IMR-90 (cell line): ENCODE results near the gene WNT7A. TPM values are rescaled to one million over a fixed set of nuclear protein-coding genes. Genes with fewer than 3 reads are reported as not detected.

Source experiments
- ATAC-seq: fragments of 200-7000 bp; cut with Tn5 transposase; 2 replicates; pipeline ENCODE4 v1.9.1; 2020; ENCODE audit warnings: low read depth, mild to moderate bottlenecking, moderate library complexity
- BruUV-seq: library from RNA; stranded (reverse); fragments of 400-500 nt; replicated peaks from 2 replicates; lab custom pipeline; 2021; lab: Mats Ljungman, UMichigan
- CTCF ChIA-PET: fragments of 300-600 bp; formaldehyde crosslinking; extraction: SDS; loops from one replicate; lab custom pipeline; 2021; ENCODE audit warnings: antibody characterized with exemption; lab: Yijun Ruan, JAX
- POLR2A ChIA-PET: fragments of 300-600 bp; sonication (Branson Sonifier 250); formaldehyde crosslinking; loops from one replicate; lab custom pipeline; 2022; ENCODE audit warnings: antibody characterized with exemption; ENCODE audit not compliant: unreplicated experiment; lab: Charles Lee
- DNase-seq: peaks from one replicate; pipeline ENCODE4 v3.0.0; 2013
- H2AFZ ChIP-seq: replicated peaks from 2 replicates; pipeline ENCODE3; 2013; ENCODE audit warnings: low read length, mild to moderate bottlenecking; ENCODE audit not compliant: poor library complexity
- H2AK5ac ChIP-seq: 2 replicates; pipeline ENCODE4 v1.6.1; 2013; ENCODE audit warnings: low read depth, low read length, inconsistent platforms
- H2AK9ac ChIP-seq: replicated peaks from 2 replicates; pipeline ENCODE3; 2013; ENCODE audit warnings: mild to moderate bottlenecking, low read depth, low read length, moderate library complexity; ENCODE audit not compliant: poor library complexity
- H2BK120ac ChIP-seq: 2 replicates; pipeline ENCODE4 v1.6.1; 2013; ENCODE audit warnings: low read depth, low read length, inconsistent platforms
- H2BK15ac ChIP-seq: 3 replicates; pipeline ENCODE4 v1.6.1; 2013; ENCODE audit warnings: low read depth, low read length, inconsistent platforms
- H2BK20ac ChIP-seq: 2 replicates; pipeline ENCODE4 v1.6.1; 2013; ENCODE audit warnings: low read depth, mild to moderate bottlenecking, inconsistent platforms, low read length, moderate library complexity
- H2BK5ac ChIP-seq: 2 replicates; pipeline ENCODE4 v1.6.1; 2013; ENCODE audit warnings: mild to moderate bottlenecking, low read depth, low read length, inconsistent platforms; ENCODE audit not compliant: poor library complexity, severe bottlenecking
- H3K14ac ChIP-seq: replicated peaks from 2 replicates; pipeline ENCODE4 v1.6.1; 2013; ENCODE audit warnings: low read depth, low read length, inconsistent platforms
- H3K18ac ChIP-seq: 2 replicates; pipeline ENCODE4 v1.6.1; 2013; ENCODE audit warnings: low read depth, low read length, control low read depth
- H3K23ac ChIP-seq: 2 replicates; pipeline ENCODE4 v1.6.1; 2013; ENCODE audit warnings: low read depth, low read length, inconsistent platforms
- H3K27ac ChIP-seq: 2 replicates; pipeline ENCODE4 v1.5.1; 2013; ENCODE audit warnings: mild to moderate bottlenecking, control low read depth, low read length; ENCODE audit not compliant: insufficient read depth
- H3K27me3 ChIP-seq: 2 replicates; pipeline ENCODE4 v1.6.1; 2013; ENCODE audit warnings: low read length; ENCODE audit not compliant: control insufficient read depth, insufficient read depth
- H3K36me3 ChIP-seq: 2 replicates; pipeline ENCODE4 v1.6.1; 2013; ENCODE audit warnings: low read length, mixed read lengths; ENCODE audit not compliant: control insufficient read depth, insufficient read depth
- H3K4ac ChIP-seq: 2 replicates; pipeline ENCODE4 v1.6.1; 2013; ENCODE audit warnings: low read depth, low read length, inconsistent platforms
- H3K4me1 ChIP-seq: 2 replicates; pipeline ENCODE4 v1.6.1; 2013; ENCODE audit warnings: low read length, mixed read lengths; ENCODE audit not compliant: control insufficient read depth, insufficient read depth
- H3K4me2 ChIP-seq: 2 replicates; pipeline ENCODE4 v1.6.1; 2013; ENCODE audit warnings: low read depth, mild to moderate bottlenecking, control low read depth, low read length, moderate library complexity
- H3K4me3 ChIP-seq: 2 replicates; pipeline ENCODE4 v1.5.1; 2013; ENCODE audit warnings: low read depth, mild to moderate bottlenecking, control low read depth, low read length, moderate library complexity; ENCODE audit not compliant: insufficient read depth
- H3K56ac ChIP-seq: 2 replicates; pipeline ENCODE4 v1.6.1; 2013; ENCODE audit warnings: low read length, inconsistent platforms; ENCODE audit not compliant: insufficient read depth; ENCODE audit errors: extremely low read depth
- H3K79me1 ChIP-seq, 2 experiments: 2 replicates each; pipeline ENCODE4 v1.6.1; 2013; ENCODE audit warnings: low read length in 2 of 2, inconsistent platforms in 1 of 2, low read depth in 1 of 2
- H3K9ac ChIP-seq: 2 replicates; pipeline ENCODE4 v1.6.1; 2013; ENCODE audit warnings: low read depth, low read length, control low read depth
- H3K9me1 ChIP-seq: 2 replicates; pipeline ENCODE4 v1.6.1; 2013; ENCODE audit warnings: low read length, inconsistent platforms; ENCODE audit not compliant: insufficient read depth
- H3K9me3 ChIP-seq: 2 replicates; pipeline ENCODE4 v1.6.1; 2013; ENCODE audit warnings: low read length; ENCODE audit not compliant: control insufficient read depth, insufficient read depth
- H4K20me1 ChIP-seq: 2 replicates; pipeline ENCODE4 v1.6.1; 2013; ENCODE audit warnings: low read length, inconsistent platforms; ENCODE audit not compliant: insufficient read depth
- H4K5ac ChIP-seq: 2 replicates; pipeline ENCODE4 v1.6.1; 2013; ENCODE audit warnings: mild to moderate bottlenecking, low read depth, low read length, control low read depth
- H4K8ac ChIP-seq, 2 experiments: 2 replicates each; pipeline ENCODE4 v1.6.1; 2013; ENCODE audit warnings: low read depth in 2 of 2, low read length in 2 of 2, control low read depth in 1 of 2, inconsistent platforms in 1 of 2
- H4K91ac ChIP-seq: 2 replicates; pipeline ENCODE4 v1.6.1; 2013; ENCODE audit warnings: low read depth, low read length, inconsistent platforms; ENCODE audit not compliant: insufficient read depth
- BHLHE40 ChIP-seq: fragments of 150-350 bp; IDR thresholded peaks from 2 replicates; pipeline ENCODE4 v1.6.1; 2016; ENCODE audit warnings: mild to moderate bottlenecking, low read depth, low read length
- CEBPB ChIP-seq: IDR thresholded peaks from 2 replicates; pipeline ENCODE4 v1.6.1; 2012; ENCODE audit warnings: low read depth, low read length, improper control_type of control experiment
- CHD1 ChIP-seq: IDR thresholded peaks from 2 replicates; pipeline ENCODE4 v1.6.1; 2012; ENCODE audit warnings: low read depth, low read length, improper control_type of control experiment
- FOS ChIP-seq: fragments of 150-350 bp; IDR thresholded peaks from 2 replicates; pipeline ENCODE4 v1.6.1; 2016; ENCODE audit warnings: low read depth, low read length
- MAFK ChIP-seq: IDR thresholded peaks from 2 replicates; pipeline ENCODE4 v1.6.1; 2012; ENCODE audit warnings: low read depth, low read length, improper control_type of control experiment
- MAZ ChIP-seq: IDR thresholded peaks from 2 replicates; pipeline ENCODE4 v1.6.1; 2012; ENCODE audit warnings: low read depth, mild to moderate bottlenecking, low read length, improper control_type of control experiment, moderate library complexity, borderline replicate concordance
- MXI1 ChIP-seq: IDR thresholded peaks from 2 replicates; pipeline ENCODE4 v1.6.1; 2012; ENCODE audit warnings: low read depth, mild to moderate bottlenecking, low read length, moderate library complexity, borderline replicate concordance
- NFE2L2 ChIP-seq: fragments of 150-350 bp; IDR thresholded peaks from 2 replicates; pipeline ENCODE4 v1.6.1; 2016; ENCODE audit warnings: low read depth, mild to moderate bottlenecking, low read length
- POLR2A ChIP-seq: IDR thresholded peaks from 2 replicates; pipeline ENCODE4 v1.6.1; 2012; ENCODE audit warnings: mild to moderate bottlenecking, low read depth, low read length
- RAD21 ChIP-seq: IDR thresholded peaks from 2 replicates; pipeline ENCODE4 v1.6.1; 2012; ENCODE audit warnings: low read length, improper control_type of control experiment
- RCOR1 ChIP-seq: IDR thresholded peaks from 2 replicates; pipeline ENCODE4 v1.6.1; 2012; ENCODE audit warnings: mild to moderate bottlenecking, low read length, improper control_type of control experiment; ENCODE audit not compliant: insufficient replicate concordance
- RFX5 ChIP-seq: IDR thresholded peaks from 2 replicates; pipeline ENCODE4 v1.8.0; 2012; ENCODE audit warnings: low read depth, mild to moderate bottlenecking, low read length, moderate library complexity
- SMC3 ChIP-seq: fragments of 150-350 bp; IDR thresholded peaks from 2 replicates; pipeline ENCODE4 v1.6.1; 2016; ENCODE audit warnings: low read depth, mild to moderate bottlenecking, antibody characterized with exemption, low read length, moderate library complexity
- WGBS, 2 experiments: methylation state at CpG; one replicate each; pipeline versions ENCODE4 v1.1.5 to v1.1.7; 2013; ENCODE audit warnings: missing lambda C conversion rate in 2 of 2; ENCODE audit not compliant: insufficient read length in 1 of 2; ENCODE audit errors: extremely low coverage in 2 of 2; 5-methylcytosine and 5-hydroxymethylcytosine counted together
- dilution Hi-C: fragments of 300-500 bp; cut with HindIII; formaldehyde crosslinking; loops from one replicate; pipeline ENCODE4 v1.14.3; 2018; ENCODE audit warnings: low sequenced_read_pairs; ENCODE audit not compliant: unreplicated experiment
- in situ Hi-C: fragments of 300-500 bp; cut with MboI; formaldehyde crosslinking; loops from 3 replicates; pipeline ENCODE4 v1.14.3; 2019; ENCODE audit warnings: low sequenced_read_pairs, inconsistent platforms, mixed read lengths
- intact Hi-C: fragments of 100-400 bp; cut with micrococcal nuclease; formaldehyde crosslinking; loops from 2 replicates; pipeline ENCODE4 v1.10.0; 2022
- polyA plus RNA-seq, 3 experiments: library from polyadenylated mRNA; depleted of rRNA; stranded (reverse); fragments of >200 nt; gene quantifications; 2 replicates each; pipeline ENCODE4 v1.2.3, GENCODE V29; 2012; ENCODE audit warnings: low replicate concordance in 1 of 3
- total RNA-seq: library from RNA; depleted of rRNA; stranded (reverse); fragments of >200 nt; gene quantifications from 2 replicates; pipeline ENCODE4 v1.2.3, GENCODE V29; 2012
- TF ChIP-seq, protein P1 (sequence below): fragments of 150-350 bp; IDR thresholded peaks from 2 replicates; pipeline ENCODE4 v1.6.1; 2016; ENCODE audit warnings: low read depth, mild to moderate bottlenecking, low read length, moderate library complexity, borderline replicate concordance
- TF ChIP-seq, protein P2 (sequence below): fragments of 150-350 bp; IDR thresholded peaks from 2 replicates; pipeline ENCODE4 v1.6.1; 2017; ENCODE audit warnings: mild to moderate bottlenecking, antibody characterized with exemption, low read length, low read depth
- TF ChIP-seq, protein P3 (sequence below): conservative IDR thresholded peaks from 2 replicates; pipeline ENCODE4 v1.5.1; 2012; ENCODE audit warnings: mild to moderate bottlenecking, low read depth, low read length, improper control_type of control experiment

WNT7A gene
- total and polyA plus RNA-seq, 2 of the 4 experiments (the other 2 are of a cell fraction), result not detected

DNA sequence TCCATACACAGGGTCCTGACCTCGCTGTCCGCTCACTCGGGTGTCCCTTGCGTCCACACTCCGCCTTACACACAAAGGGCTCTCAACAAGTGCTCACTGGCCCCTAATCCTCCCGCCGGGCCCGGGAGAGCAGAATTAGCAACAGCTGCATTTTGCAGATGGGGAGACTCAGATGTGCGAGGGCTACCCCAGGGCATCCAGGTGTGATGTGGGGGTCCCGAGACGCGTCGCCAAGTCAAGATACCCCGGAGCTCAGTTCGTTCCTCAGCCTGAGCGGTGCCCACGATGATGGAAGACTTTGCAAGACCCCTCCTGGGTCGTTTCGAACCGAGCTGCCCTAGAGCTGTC is 14.9 kb upstream of the WNT7A start:
- peak overlapping the region; percentile 82 for H2AFZ ChIP-seq
- H3K4ac ChIP-seq, result no peak overlapping the region
- no TSS peak for BruUV-seq
- no peak overlapping the region for H2BK5ac ChIP-seq
- H3K4me3 ChIP-seq, result no peak overlapping the region; the same call in 1 of the 2 replicates
- H3K14ac ChIP-seq, result no peak overlapping the region
- no peak overlapping the region for H2BK120ac ChIP-seq
- no peaks in the 10 kb centered on the region for H3K36me3 ChIP-seq
- no peak overlapping the region; the same call in 1 of the 2 replicates for H3K27ac ChIP-seq
- H4K91ac ChIP-seq, result no peak overlapping the region
- H2BK20ac ChIP-seq, result no peak overlapping the region
- H2AK9ac ChIP-seq, result no peak overlapping the region
- no peak overlapping the region for H4K8ac ChIP-seq
- no peak for DNase-seq
- no peaks in the 10 kb centered on the region for H4K20me1 ChIP-seq
- peak overlapping the region; percentile 24; the same call in 1 of the 2 replicates for H3K9ac ChIP-seq
- H3K9me3 ChIP-seq, result peaks cover 5% of the 10 kb centered on the region; the same call in 1 of the 2 replicates
- TF ChIP-seq RFX5, result no peak
- TF ChIP-seq CHD1, result no peak
- TF ChIP-seq RCOR1, result no peak
- TF ChIP-seq MAZ, result no peak
- TF ChIP-seq, protein P1, sequence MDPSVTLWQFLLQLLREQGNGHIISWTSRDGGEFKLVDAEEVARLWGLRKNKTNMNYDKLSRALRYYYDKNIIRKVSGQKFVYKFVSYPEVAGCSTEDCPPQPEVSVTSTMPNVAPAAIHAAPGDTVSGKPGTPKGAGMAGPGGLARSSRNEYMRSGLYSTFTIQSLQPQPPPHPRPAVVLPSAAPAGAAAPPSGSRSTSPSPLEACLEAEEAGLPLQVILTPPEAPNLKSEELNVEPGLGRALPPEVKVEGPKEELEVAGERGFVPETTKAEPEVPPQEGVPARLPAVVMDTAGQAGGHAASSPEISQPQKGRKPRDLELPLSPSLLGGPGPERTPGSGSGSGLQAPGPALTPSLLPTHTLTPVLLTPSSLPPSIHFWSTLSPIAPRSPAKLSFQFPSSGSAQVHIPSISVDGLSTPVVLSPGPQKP, result no peak
- TF ChIP-seq BHLHE40, result no peak
- TF ChIP-seq CEBPB, result no peak
- TF ChIP-seq MXI1, result no peak
- no peak for TF ChIP-seq MAFK
- TF ChIP-seq NFE2L2, result no peak
- TF ChIP-seq RAD21, result no peak
- TF ChIP-seq FOS, result no peak
- TF ChIP-seq, protein P2, sequence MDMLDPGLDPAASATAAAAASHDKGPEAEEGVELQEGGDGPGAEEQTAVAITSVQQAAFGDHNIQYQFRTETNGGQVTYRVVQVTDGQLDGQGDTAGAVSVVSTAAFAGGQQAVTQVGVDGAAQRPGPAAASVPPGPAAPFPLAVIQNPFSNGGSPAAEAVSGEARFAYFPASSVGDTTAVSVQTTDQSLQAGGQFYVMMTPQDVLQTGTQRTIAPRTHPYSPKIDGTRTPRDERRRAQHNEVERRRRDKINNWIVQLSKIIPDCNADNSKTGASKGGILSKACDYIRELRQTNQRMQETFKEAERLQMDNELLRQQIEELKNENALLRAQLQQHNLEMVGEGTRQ, result no peak
- TF ChIP-seq, protein P3, sequence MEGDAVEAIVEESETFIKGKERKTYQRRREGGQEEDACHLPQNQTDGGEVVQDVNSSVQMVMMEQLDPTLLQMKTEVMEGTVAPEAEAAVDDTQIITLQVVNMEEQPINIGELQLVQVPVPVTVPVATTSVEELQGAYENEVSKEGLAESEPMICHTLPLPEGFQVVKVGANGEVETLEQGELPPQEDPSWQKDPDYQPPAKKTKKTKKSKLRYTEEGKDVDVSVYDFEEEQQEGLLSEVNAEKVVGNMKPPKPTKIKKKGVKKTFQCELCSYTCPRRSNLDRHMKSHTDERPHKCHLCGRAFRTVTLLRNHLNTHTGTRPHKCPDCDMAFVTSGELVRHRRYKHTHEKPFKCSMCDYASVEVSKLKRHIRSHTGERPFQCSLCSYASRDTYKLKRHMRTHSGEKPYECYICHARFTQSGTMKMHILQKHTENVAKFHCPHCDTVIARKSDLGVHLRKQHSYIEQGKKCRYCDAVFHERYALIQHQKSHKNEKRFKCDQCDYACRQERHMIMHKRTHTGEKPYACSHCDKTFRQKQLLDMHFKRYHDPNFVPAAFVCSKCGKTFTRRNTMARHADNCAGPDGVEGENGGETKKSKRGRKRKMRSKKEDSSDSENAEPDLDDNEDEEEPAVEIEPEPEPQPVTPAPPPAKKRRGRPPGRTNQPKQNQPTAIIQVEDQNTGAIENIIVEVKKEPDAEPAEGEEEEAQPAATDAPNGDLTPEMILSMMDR, result no peak
- no peak for TF ChIP-seq POLR2A
- TF ChIP-seq SMC3, result no peak
- WGBS, 2 experiments, result 40% methylated on average over 1 of the region's 20 CpGs; no CpG with 5 or more reads in 1 of the 2 experiments
- no peak overlapping the region for H3K18ac ChIP-seq
- CTCF ChIA-PET, result no interaction called here
- in situ Hi-C loops, result loop anchor here (10.0 to 25.0 kb wide), 4 partner anchors 218 to 668 kb away; partner anchors contain the start of genes CHCHD4 and HDAC11
- H2BK15ac ChIP-seq, result no peak overlapping the region
- H3K27me3 ChIP-seq, result peaks cover 10% of the 10 kb centered on the region; the same call in 1 of the 2 replicates
- no peak for ATAC-seq
- no peak overlapping the region for H3K56ac ChIP-seq
- POLR2A ChIA-PET, result no interaction called here
- H3K4me1 ChIP-seq, result peaks cover 7% of the 10 kb centered on the region
- H3K23ac ChIP-seq, result no peak overlapping the region
- dilution Hi-C loops, result no loop called here
- no peak overlapping the region for H2AK5ac ChIP-seq
- H3K4me2 ChIP-seq, result peak overlapping the region; percentile 75
- no peak overlapping the region for H4K5ac ChIP-seq
- intact Hi-C loops, result loop anchor here (5.0 kb wide), 2 partner anchors 283 to 1028 kb away; partner anchors contain the start of genes LSM3 and XPC
- no peaks in the 10 kb centered on the region for H3K79me1 ChIP-seq
- H3K9me1 ChIP-seq, result no peaks in the 10 kb centered on the region
